H9 (cell line): ENCODE measurements around the gene A2ML1. TPM values are rescaled to one million over a fixed set of nuclear protein-coding genes. Genes with fewer than 3 reads are reported as not detected.

Experiments
- DNase-seq: peaks from one replicate; pipeline ENCODE4 v3.0.0-alpha.2; 2017
- H2AFZ ChIP-seq: one replicate; pipeline ENCODE4 v1.6.1; 2013; ENCODE audit warnings: mild to moderate bottlenecking, low read length, control low read depth, moderate library complexity
- H2AK5ac ChIP-seq: 2 replicates; pipeline ENCODE4 v1.6.1; 2013; ENCODE audit warnings: low read length, control low read depth, mixed read lengths; ENCODE audit not compliant: insufficient read length
- H2BK120ac ChIP-seq: one replicate; pipeline ENCODE4 v1.6.1; 2013; ENCODE audit warnings: low read depth, mild to moderate bottlenecking, low read length, control low read depth, inconsistent platforms; ENCODE audit not compliant: poor library complexity, severe bottlenecking
- H2BK12ac ChIP-seq: 2 replicates; pipeline ENCODE4 v1.6.1; 2013; ENCODE audit warnings: low read length, control low read depth, mixed read lengths, low read depth; ENCODE audit not compliant: insufficient read length
- H2BK15ac ChIP-seq: 2 replicates; pipeline ENCODE4 v1.6.1; 2013; ENCODE audit warnings: low read depth, low read length, control low read depth
- H2BK20ac ChIP-seq: one replicate; pipeline ENCODE4 v1.6.1; 2013; ENCODE audit warnings: low read depth, mild to moderate bottlenecking, low read length, control low read depth, inconsistent platforms; ENCODE audit not compliant: poor library complexity, severe bottlenecking
- H2BK5ac ChIP-seq: 2 replicates; pipeline ENCODE4 v1.6.1; 2013; ENCODE audit warnings: low read length, control low read depth, mixed read lengths; ENCODE audit not compliant: insufficient read length
- H3K14ac ChIP-seq: 2 replicates; pipeline ENCODE4 v1.6.1; 2013; ENCODE audit warnings: low read length, control low read depth; ENCODE audit not compliant: insufficient read depth
- H3K18ac ChIP-seq: 2 replicates; pipeline ENCODE4 v1.6.1; 2013; ENCODE audit warnings: low read depth, mild to moderate bottlenecking, mixed read lengths, low read length, control low read depth; ENCODE audit not compliant: insufficient read length
- H3K23ac ChIP-seq: 2 replicates; pipeline ENCODE4 v1.6.1; 2013; ENCODE audit warnings: low read length, control low read depth, mixed read lengths, low read depth; ENCODE audit not compliant: insufficient read length
- H3K23me2 ChIP-seq: 2 replicates; pipeline ENCODE4 v1.6.1; 2013; ENCODE audit warnings: low read depth, mild to moderate bottlenecking, mixed read lengths, low read length, control low read depth; ENCODE audit not compliant: insufficient read length, poor library complexity, severe bottlenecking
- H3K27ac ChIP-seq: 2 replicates; pipeline ENCODE4 v1.5.1; 2013; ENCODE audit warnings: low read length, control low read depth, mixed read lengths, low read depth; ENCODE audit not compliant: insufficient read length
- H3K27me3 ChIP-seq: 2 replicates; pipeline ENCODE4 v1.6.1; 2013; ENCODE audit warnings: low read length, control low read depth, inconsistent platforms; ENCODE audit not compliant: insufficient read depth
- H3K4ac ChIP-seq: 2 replicates; pipeline ENCODE4 v1.6.1; 2013; ENCODE audit warnings: low read depth, mild to moderate bottlenecking, control low read depth, inconsistent platforms, low read length, moderate library complexity
- H3K4me1 ChIP-seq: 2 replicates; pipeline ENCODE4 v1.6.1; 2013; ENCODE audit warnings: low read length, control low read depth, inconsistent platforms; ENCODE audit not compliant: insufficient read depth
- H3K4me2 ChIP-seq: 2 replicates; pipeline ENCODE4 v1.6.1; 2013; ENCODE audit warnings: low read length, control low read depth, mixed read lengths; ENCODE audit not compliant: insufficient read length, insufficient read depth
- H3K56ac ChIP-seq: 2 replicates; pipeline ENCODE4 v1.6.1; 2013; ENCODE audit warnings: low read depth, mild to moderate bottlenecking, mixed read lengths, low read length, control low read depth; ENCODE audit not compliant: insufficient read length
- H3K79me1 ChIP-seq: 2 replicates; pipeline ENCODE4 v1.6.1; 2013; ENCODE audit warnings: low read depth, mild to moderate bottlenecking, moderate library complexity, low read length, control low read depth, inconsistent platforms; ENCODE audit not compliant: insufficient read depth, poor library complexity, severe bottlenecking
- H3K79me2 ChIP-seq: 2 replicates; pipeline ENCODE4 v1.6.1; 2013; ENCODE audit warnings: low read length, control low read depth, inconsistent platforms; ENCODE audit not compliant: insufficient read depth
- H3K9ac ChIP-seq: 2 replicates; pipeline ENCODE4 v1.6.1; 2013; ENCODE audit warnings: low read length, control low read depth, mixed read lengths; ENCODE audit not compliant: insufficient read length; ENCODE audit errors: extremely low read depth
- H3K9me3 ChIP-seq: one replicate; pipeline ENCODE4 v1.6.1; 2013; ENCODE audit warnings: low read depth, low read length, inconsistent platforms; ENCODE audit not compliant: control insufficient read depth
- H3T11ph ChIP-seq: one replicate; pipeline ENCODE4 v1.6.1; 2013; ENCODE audit warnings: mild to moderate bottlenecking, low read length, control low read depth, inconsistent platforms
- H4K20me1 ChIP-seq: one replicate; pipeline ENCODE4 v1.6.1; 2013; ENCODE audit not compliant: control insufficient read depth, insufficient read length, insufficient read depth
- H4K5ac ChIP-seq: 2 replicates; pipeline ENCODE4 v1.6.1; 2013; ENCODE audit warnings: low read depth, mild to moderate bottlenecking, mixed read lengths, low read length, control low read depth; ENCODE audit not compliant: insufficient read length
- H4K8ac ChIP-seq: replicated peaks from 2 replicates; pipeline ENCODE4 v1.6.1; 2013; ENCODE audit warnings: low read length, control low read depth, mixed read lengths, low read depth; ENCODE audit not compliant: insufficient read length
- H4K91ac ChIP-seq: 2 replicates; pipeline ENCODE4 v1.6.1; 2013; ENCODE audit warnings: low read depth, mild to moderate bottlenecking, moderate library complexity, mixed read lengths, low read length, control low read depth; ENCODE audit not compliant: insufficient read length
- H3K27ac Mint-ChIP-seq, 3 experiments: 2 replicates in 2 of 3; 3 replicates in 1 of 3; pipeline ENCODE4 v1.8.0; 2020 to 2021; ENCODE audit warnings: mixed read lengths in 3 of 3, mild to moderate bottlenecking in 1 of 3, moderate library complexity in 1 of 3
- H3K27me3 Mint-ChIP-seq: 2 replicates; pipeline ENCODE4 v1.8.0; 2021; ENCODE audit warnings: low read depth, mild to moderate bottlenecking, moderate library complexity, mixed read lengths
- H3K36me3 Mint-ChIP-seq, 3 experiments: 2 replicates in 2 of 3; 3 replicates in 1 of 3; pipeline ENCODE4 v1.8.0; 2020 to 2021; ENCODE audit warnings: low read depth in 3 of 3, mixed read lengths in 3 of 3; ENCODE audit not compliant: insufficient read depth in 1 of 3
- H3K4me1 Mint-ChIP-seq, 2 experiments: 2 replicates each; pipeline ENCODE4 v1.8.0; 2020; ENCODE audit warnings: mixed read lengths in 2 of 2
- H3K4me3 Mint-ChIP-seq, 2 experiments: 2 replicates in 1 of 2; 3 replicates in 1 of 2; pipeline ENCODE4 v1.8.0; 2020 to 2021; ENCODE audit warnings: mild to moderate bottlenecking in 2 of 2, mixed read lengths in 2 of 2, moderate library complexity in 1 of 2
- H3K9me3 Mint-ChIP-seq, 2 experiments: 2 replicates in 1 of 2; 3 replicates in 1 of 2; pipeline ENCODE4 v1.8.0; 2020; ENCODE audit warnings: mild to moderate bottlenecking in 2 of 2, mixed read lengths in 2 of 2, moderate library complexity in 1 of 2
- CTCF ChIP-seq: fragments of 200-600 bp; sonication (generic); conservative IDR thresholded peaks from 3 replicates; pipeline ENCODE4 v1.8.0; 2021; ENCODE audit warnings: antibody characterized with exemption, mild to moderate bottlenecking
- WGBS: extraction: QIAGEN DNeasy Blood & Tissue Kit; methylation state at CpG from one replicate; pipeline ENCODE4 v1.1.7; 2013; ENCODE audit warnings: missing lambda C conversion rate, low lambda C conversion rate, mixed read lengths; ENCODE audit not compliant: insufficient read length; ENCODE audit errors: extremely low coverage; 5-methylcytosine and 5-hydroxymethylcytosine counted together
- total RNA-seq: library from RNA; stranded (reverse); gene quantifications from 2 replicates; pipeline ENCODE4 v1.2.1, GENCODE V29; 2021

Gene A2ML1
- total RNA-seq, 1 experiment from 2014 or later = 2.8 TPM

DNA sequence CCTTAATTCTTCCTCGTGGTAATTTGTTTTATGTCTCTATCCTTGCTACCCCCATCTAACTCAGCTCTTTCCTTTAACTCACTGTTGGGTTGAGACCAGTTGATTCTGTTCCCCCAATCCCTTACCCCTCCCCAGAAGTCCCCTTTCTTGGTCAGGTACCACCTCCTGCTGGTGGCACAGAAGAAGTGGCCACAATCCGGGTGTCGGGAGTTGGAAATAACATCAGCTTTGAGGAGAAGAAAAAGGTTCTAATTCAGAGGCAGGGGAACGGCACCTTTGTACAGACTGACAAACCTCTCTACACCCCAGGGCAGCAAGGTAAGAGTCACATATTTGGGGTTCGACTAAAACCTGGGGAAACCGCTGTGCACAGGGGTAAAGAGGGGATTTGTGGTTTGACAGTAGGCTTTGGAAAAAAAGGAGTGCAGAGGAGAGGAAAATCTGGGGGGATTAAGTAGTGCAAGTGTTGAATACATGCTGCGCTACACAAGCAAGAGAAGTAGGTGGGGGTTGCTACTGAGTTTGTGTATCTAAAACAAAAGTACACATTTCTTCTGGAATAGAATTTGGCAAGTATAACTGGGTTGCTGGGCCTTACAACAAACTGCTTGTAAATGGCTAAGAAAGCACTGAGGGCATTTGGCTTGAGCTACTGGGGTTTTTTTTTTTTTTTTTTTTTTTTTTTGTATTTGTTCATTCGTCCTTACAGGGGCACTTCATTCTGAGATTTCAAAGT lies 1.3 kb downstream of the A2ML1 start:
- no peak overlapping the region for H4K8ac ChIP-seq
- Mint-ChIP-seq H3K9me3 (peaks cover 15 to 24% of the 10 kb centered on the region in 2 experiments), H3K27ac (peak overlapping the region; percentile 63 to 80 (median 69); a peak in 6 of 7 replicates), H3K4me1 (peaks cover 37 to 44% of the 10 kb centered on the region in 2 experiments), H3K27me3 (no peaks in the 10 kb centered on the region), H3K36me3 (peaks cover 4 to 23% (median 17%) of the 10 kb centered on the region in 3 experiments; a peak in 6 of 7 replicates), H3K4me3 (peak overlapping the region; percentile 42 to 73)
- H3K9ac ChIP-seq = peak overlapping the region; percentile 52
- peak; percentile 95 for TF ChIP-seq CTCF
- H2BK120ac ChIP-seq = no peak overlapping the region
- no peak overlapping the region for H2BK15ac ChIP-seq
- no CpG with 5 or more reads among the region's 8 CpGs for WGBS
- no peak overlapping the region for H3K18ac ChIP-seq
- H3K4ac ChIP-seq = no peak overlapping the region
- no peak overlapping the region for H3K23ac ChIP-seq
- no peaks in the 10 kb centered on the region for H3K79me2 ChIP-seq
- DNase-seq = peak; percentile 92
- H3K79me1 ChIP-seq = no peaks in the 10 kb centered on the region
- H3K27ac ChIP-seq = no peak overlapping the region
- H3T11ph ChIP-seq = no peak overlapping the region
- H2BK20ac ChIP-seq = no peak overlapping the region
- no peak overlapping the region for H2BK12ac ChIP-seq
- no peak overlapping the region for H2BK5ac ChIP-seq
- H3K56ac ChIP-seq = no peak overlapping the region
- no peaks in the 10 kb centered on the region for H4K20me1 ChIP-seq
- no peak overlapping the region for H4K5ac ChIP-seq
- peak overlapping the region; percentile 60 for H3K4me2 ChIP-seq
- peak overlapping the region; percentile 66; the same call in 1 of the 2 replicates for H3K14ac ChIP-seq
- no peak overlapping the region for H2AK5ac ChIP-seq
- H2AFZ ChIP-seq = peak overlapping the region; percentile 35
- H3K23me2 ChIP-seq = no peaks in the 10 kb centered on the region
- no peak overlapping the region for H4K91ac ChIP-seq
- H3K4me1 ChIP-seq = peaks cover 6% of the 10 kb centered on the region; the same call in 1 of the 2 replicates
- no peaks in the 10 kb centered on the region for H3K27me3 ChIP-seq
- no peaks in the 10 kb centered on the region for H3K9me3 ChIP-seq
